HCT116 (cell line): ENCODE data around the gene IL20RA.

Experiments
- CEBPB ChIP-seq: IDR thresholded peaks from 2 replicates; pipeline ENCODE4 v1.6.1; 2012; ENCODE audit warnings: low read depth
- CTCF ChIP-seq, 3 experiments: fragments of 200-600 bp in 1 of 3; sonication (generic) in 1 of 3; IDR thresholded peaks in 2 of 3; conservative IDR thresholded peaks in 1 of 3; 2 replicates each; pipeline ENCODE4 v1.5.1; 2012 to 2017; ENCODE audit warnings: low read depth in 2 of 3, low read length in 2 of 3, antibody characterized with exemption in 1 of 3, borderline replicate concordance in 1 of 3, control low read depth in 1 of 3, mild to moderate bottlenecking in 1 of 3, mixed read lengths in 1 of 3, mixed run types in 1 of 3, moderate library complexity in 1 of 3; ENCODE audit not compliant: insufficient read depth in 1 of 3
- ELF1 ChIP-seq: IDR thresholded peaks from 2 replicates; pipeline ENCODE4 v1.6.1; 2012; ENCODE audit warnings: low read depth, borderline replicate concordance
- JUND ChIP-seq: IDR thresholded peaks from 2 replicates; pipeline ENCODE4 v1.6.1; 2012
- POLR2A ChIP-seq: IDR thresholded peaks from 2 replicates; pipeline ENCODE4 v1.7.0; 2011; ENCODE audit warnings: borderline replicate concordance; ENCODE audit not compliant: insufficient read depth, insufficient read length; ENCODE audit errors: extremely low read depth
- REST ChIP-seq: IDR thresholded peaks from 2 replicates; pipeline ENCODE4 v1.6.1; 2012; ENCODE audit warnings: low read depth
- SP1 ChIP-seq: IDR thresholded peaks from 2 replicates; pipeline ENCODE4 v1.6.1; 2012; ENCODE audit warnings: low read depth
- TCF7L2 ChIP-seq: IDR thresholded peaks from 2 replicates; pipeline ENCODE4 v1.7.0; 2011; ENCODE audit warnings: borderline replicate concordance, inconsistent platforms; ENCODE audit not compliant: insufficient read depth, insufficient read length; ENCODE audit errors: extremely low read depth
- YY1 ChIP-seq: IDR thresholded peaks from 2 replicates; pipeline ENCODE4 v1.6.1; 2011; ENCODE audit warnings: low read length, low read depth, moderate library complexity, mild to moderate bottlenecking; ENCODE audit not compliant: insufficient replicate concordance; ENCODE audit errors: extremely low read depth
- ZBTB33 ChIP-seq: IDR thresholded peaks from 2 replicates; pipeline ENCODE4 v1.6.1; 2011; ENCODE audit warnings: mild to moderate bottlenecking, low read length, moderate library complexity; ENCODE audit not compliant: insufficient replicate concordance; ENCODE audit errors: extremely low read depth
- ZFX ChIP-seq: fragments of 450-650 bp; IDR thresholded peaks from 2 replicates; pipeline ENCODE4 v1.6.1; 2017

GRCh38 chr6:136994782-136995181, 50.0 kb downstream of the IL20RA start:
- TF ChIP-seq REST (no peak), CTCF (IDR thresholded peaks at IDR 0.05 in 2 of 3, conservative IDR thresholded peaks at IDR 0.05 in 1 of 3; ENCODE audit: borderline replicate concordance in 1 of 3, insufficient read depth in 1 of 3, low read depth in 2 of 3, low read length in 2 of 3) (no peak), POLR2A (no peak), ZFX (no peak), JUND (no peak), SP1 (no peak), ZBTB33 (no peak), CEBPB (no peak), TCF7L2 (no peak), ELF1 (no peak), YY1 (no peak)
